Activated effector memory CD4-positive, alpha-beta T cell treated with anti-CD3 and anti-CD28 coated beads, Interleukin-2, amount 50 U/mL, for 16 hours (primary cell): ENCODE results near the gene KDM4C.
A peak's percentile ranks its signal among the peaks of the same experiment; 100 is the strongest.
"Not testable (repeated sequence)": the region's sequence is repeated elsewhere in the genome, so short reads cannot be mapped to it uniquely, and the experiment has no call there.

ENCODE experiments used
- DNase-seq: peaks from one replicate; pipeline ENCODE4 v3.0.0-alpha.2; 2020

Gene KDM4C

GRCh38 chr9:6757456-6758247 lies at the start of gene KDM4C:
KDM4C (plus strand) TSS chr9:6757973; CDS start chr9:6792989, 35,016 bp downstream.
- DNase-seq, result peak; percentile 97

GRCh38 chr9:6708732-6709131 lies 49.0 kb upstream of the KDM4C start:
- DNase-seq, result no peak

- no peak for DNase-seq
Observed at GRCh38 chr9:6711403-6711802, 46.4 kb upstream of the KDM4C start.

- DNase-seq, result no peak
Observed at GRCh38 chr9:6712041-6712440, 45.7 kb upstream of the KDM4C start.

GRCh38 chr9:6714176-6714575 lies 43.6 kb upstream of the KDM4C start:
- DNase-seq, result no peak

- not testable (repeated sequence) for DNase-seq
Observed at GRCh38 chr9:6715153-6715754, 42.5 kb upstream of the KDM4C start.

GRCh38 chr9:6715755-6716643 lies 41.8 kb upstream of the KDM4C start:
- DNase-seq, result peak; percentile 88

GRCh38 chr9:6716766-6717165 lies 41.0 kb upstream of the KDM4C start:
- DNase-seq, result no peak

GRCh38 chr9:6723881-6724420 lies 33.8 kb upstream of the KDM4C start:
- no peak for DNase-seq

GRCh38 chr9:6733257-6733656 lies 24.5 kb upstream of the KDM4C start:
- no peak for DNase-seq

GRCh38 chr9:6733831-6734230 lies 23.9 kb upstream of the KDM4C start:
- DNase-seq, result no peak

GRCh38 chr9:6735422-6735821 lies 22.4 kb upstream of the KDM4C start:
- DNase-seq, result peak; percentile 13

- no peak for DNase-seq
Observed at GRCh38 chr9:6739218-6739617, 18.6 kb upstream of the KDM4C start.

GRCh38 chr9:6748861-6749260 lies 8.9 kb upstream of the KDM4C start:
- DNase-seq, result not testable (repeated sequence)

- not testable (repeated sequence) for DNase-seq
Observed at GRCh38 chr9:6754861-6755260, 2.9 kb upstream of the KDM4C start.

GRCh38 chr9:6757132-6757455 lies 679 bp upstream of the KDM4C start:
- no peak for DNase-seq

GRCh38 chr9:6758248-6758497 lies 400 bp downstream of the KDM4C start:
- no peak for DNase-seq

- peak; percentile 84 for DNase-seq
Observed at GRCh38 chr9:6758498-6759184, 868 bp downstream of the KDM4C start.

GRCh38 chr9:6759185-6759977 lies 1.6 kb downstream of the KDM4C start:
- peak; percentile 76 for DNase-seq

- DNase-seq, result no peak
Observed at GRCh38 chr9:6761306-6761705, 3.5 kb downstream of the KDM4C start.

- no peak for DNase-seq
Observed at GRCh38 chr9:6763244-6763643, 5.5 kb downstream of the KDM4C start.

GRCh38 chr9:6764011-6764410 lies 6.2 kb downstream of the KDM4C start:
- no peak for DNase-seq
